22Rv1 (cell line): ENCODE data around the gene MEGF11.

Source experiments
- H3K27ac ChIP-seq: fragments of 450-650 bp; 2 replicates; pipeline ENCODE4 v1.5.1; 2017
- CTCF ChIP-seq: fragments of 450-650 bp; IDR thresholded peaks from 2 replicates; pipeline ENCODE4 v1.5.1; 2017; ENCODE audit warnings: mild to moderate bottlenecking
- ZFX ChIP-seq: fragments of 450-650 bp; IDR thresholded peaks from 2 replicates; pipeline ENCODE4 v1.6.1; 2017; ENCODE audit warnings: antibody characterized with exemption, borderline replicate concordance

MEGF11 gene

GRCh38 chr15:66169023-66169422 lies 84.5 kb downstream of the MEGF11 start:
- TF ChIP-seq CTCF (no peak), ZFX (no peak)

GRCh38 chr15:66167854-66168253 lies 85.7 kb downstream of the MEGF11 start:
- TF ChIP-seq CTCF, result no peak
- TF ChIP-seq ZFX, result no peak
- no peak overlapping the region for H3K27ac ChIP-seq

More at GRCh38 chr15:66169023-66169422, 84.5 kb downstream of the MEGF11 start:
- H3K27ac ChIP-seq, result no peak overlapping the region

- TF ChIP-seq ZFX (no peak), CTCF (no peak)
- no peak overlapping the region for H3K27ac ChIP-seq
Observed at GRCh38 chr15:66165856-66166255, 87.7 kb downstream of the MEGF11 start.

GRCh38 chr15:66164788-66165187 lies 88.8 kb downstream of the MEGF11 start:
- H3K27ac ChIP-seq, result no peak overlapping the region
- no peak for TF ChIP-seq CTCF
- no peak for TF ChIP-seq ZFX

- H3K27ac ChIP-seq, result no peak overlapping the region
- TF ChIP-seq CTCF (no peak), ZFX (no peak)
Observed at GRCh38 chr15:66163553-66163952, 90.0 kb downstream of the MEGF11 start.

- TF ChIP-seq ZFX (no peak), CTCF (no peak)
Observed at GRCh38 chr15:66162286-66162685, 91.3 kb downstream of the MEGF11 start.

GRCh38 chr15:66161575-66162118 lies 91.9 kb downstream of the MEGF11 start:
- no peak overlapping the region for H3K27ac ChIP-seq
- TF ChIP-seq ZFX (no peak), CTCF (no peak)

More at GRCh38 chr15:66162286-66162685, 91.3 kb downstream of the MEGF11 start:
- H3K27ac ChIP-seq, result no peak overlapping the region
